Thymus (tissue), 11 donors: ENCODE measurements around the gene CDH22. TPM values are rescaled to one million over a fixed set of nuclear protein-coding genes. Genes with fewer than 3 reads are reported as not detected.

Source experiments
- DNase-seq, 9 donors: peaks; one replicate each; pipeline ENCODE4 v3.0.0-alpha.2; 2013; ENCODE audit warnings: low spot score in 9 of 9, low read depth in 6 of 9, missing footprints in 1 of 9
- H3K27ac ChIP-seq, 2 donors: one replicate each; pipeline ENCODE4 v1.5.1; 2013; ENCODE audit warnings: control low read depth in 1 of 2, low read depth in 1 of 2, low read length in 1 of 2, mild to moderate bottlenecking in 1 of 2, moderate library complexity in 1 of 2
- H3K27me3 ChIP-seq, 2 donors: one replicate each; pipeline ENCODE4 v1.5.1; 2013; ENCODE audit warnings: low read length in 1 of 2; ENCODE audit not compliant: control insufficient read depth in 2 of 2, insufficient read depth in 1 of 2
- H3K36me3 ChIP-seq, 2 donors: one replicate each; pipeline ENCODE4 v1.5.1; 2013; ENCODE audit warnings: low read length in 1 of 2, mild to moderate bottlenecking in 1 of 2, moderate library complexity in 1 of 2; ENCODE audit not compliant: control insufficient read depth in 2 of 2, insufficient read depth in 2 of 2
- H3K4me1 ChIP-seq, 2 donors: one replicate each; pipeline ENCODE4 v1.5.1; 2013; ENCODE audit warnings: low read length in 2 of 2; ENCODE audit not compliant: control insufficient read depth in 2 of 2, insufficient read depth in 2 of 2
- H3K4me3 ChIP-seq, 2 donors: one replicate each; pipeline ENCODE4 v1.5.1; 2013; ENCODE audit warnings: low read length in 2 of 2, control low read depth in 1 of 2, mild to moderate bottlenecking in 1 of 2
- H3K9me3 ChIP-seq, 2 donors: one replicate each; pipeline ENCODE4 v1.5.1; 2013; ENCODE audit warnings: low read length in 1 of 2, mild to moderate bottlenecking in 1 of 2; ENCODE audit not compliant: control insufficient read depth in 2 of 2, insufficient read depth in 1 of 2
- WGBS: extraction: QIAGEN DNeasy Blood & Tissue Kit; methylation state at CpG from one replicate; pipeline ENCODE4 v1.1.7; 2013; 5-methylcytosine and 5-hydroxymethylcytosine counted together
- polyA plus RNA-seq: library from polyadenylated mRNA; stranded (reverse); fragments of 200-250 nt; gene quantifications from one replicate; pipeline ENCODE4 v1.2.3, GENCODE V29; 2013
- total RNA-seq: library from RNA; stranded (reverse); fragments of 120-200 nt; gene quantifications from one replicate; pipeline ENCODE4 v1.2.4, GENCODE V29; 2013
- donor health status: healthy.

The CDH22 gene
- total and polyA plus RNA-seq, 2 donors, result 0.05 to 0.11 TPM

DNA sequence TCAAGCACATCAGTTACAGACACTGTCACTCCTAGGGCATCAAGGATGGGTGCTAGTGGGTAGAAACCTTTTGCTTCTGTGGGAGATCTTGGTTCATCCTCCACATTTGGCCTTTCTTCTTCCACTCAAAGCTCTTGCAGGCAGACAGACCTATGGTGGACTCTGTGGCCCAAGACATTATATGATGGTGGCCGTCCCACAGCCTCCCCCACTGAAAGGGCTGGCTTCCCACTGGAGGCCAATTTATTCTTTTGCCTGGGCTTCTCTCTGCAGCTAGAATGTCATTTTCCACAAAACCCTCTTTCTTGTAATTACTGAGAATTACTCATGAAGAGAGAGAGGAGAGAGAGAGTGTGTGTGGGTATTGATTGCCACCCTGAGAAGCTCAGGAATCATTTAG lies 146.4 kb downstream of the CDH22 start:
- 95% methylated on average over 1 of the region's 1 CpG for WGBS
- no peaks in the 10 kb centered on the region for H3K9me3 ChIP-seq
- no peak overlapping the region for H3K27ac ChIP-seq
- no peak for DNase-seq
- no peaks in the 10 kb centered on the region for H3K4me1 ChIP-seq
- H3K27me3 ChIP-seq, result peaks cover 0 to 5% of the 10 kb centered on the region in 2 donors
- no peaks in the 10 kb centered on the region for H3K36me3 ChIP-seq
- no peak overlapping the region for H3K4me3 ChIP-seq

DNA sequence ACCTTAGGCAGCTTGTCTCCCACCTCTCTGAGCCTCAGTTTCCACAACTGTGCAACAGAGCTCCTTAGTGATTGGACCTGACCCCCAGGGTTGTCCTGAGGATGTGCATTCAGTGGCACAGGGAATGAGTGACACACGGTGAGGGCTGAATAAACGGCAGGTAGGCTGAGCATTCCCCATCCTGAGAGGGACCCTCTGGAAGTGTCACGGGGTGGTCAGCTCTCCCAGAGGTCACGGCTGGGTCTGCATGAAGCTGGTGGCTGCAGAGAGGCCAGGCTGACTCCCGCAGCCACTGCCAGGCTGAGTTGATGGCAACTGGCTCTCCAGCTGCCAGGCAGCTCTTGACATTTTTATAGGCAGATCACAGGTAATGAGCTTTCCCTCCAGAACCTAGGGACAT lies 147.6 kb downstream of the CDH22 start:
- no peaks in the 10 kb centered on the region for H3K4me1 ChIP-seq
- H3K9me3 ChIP-seq, result no peaks in the 10 kb centered on the region
- H3K36me3 ChIP-seq, result no peaks in the 10 kb centered on the region
- WGBS, result 80% methylated on average over 5 of the region's 5 CpGs
- H3K27me3 ChIP-seq, result peaks cover 0 to 5% of the 10 kb centered on the region in 2 donors
- H3K27ac ChIP-seq, result no peak overlapping the region
- DNase-seq, result no peak
- H3K4me3 ChIP-seq, result no peak overlapping the region

DNA sequence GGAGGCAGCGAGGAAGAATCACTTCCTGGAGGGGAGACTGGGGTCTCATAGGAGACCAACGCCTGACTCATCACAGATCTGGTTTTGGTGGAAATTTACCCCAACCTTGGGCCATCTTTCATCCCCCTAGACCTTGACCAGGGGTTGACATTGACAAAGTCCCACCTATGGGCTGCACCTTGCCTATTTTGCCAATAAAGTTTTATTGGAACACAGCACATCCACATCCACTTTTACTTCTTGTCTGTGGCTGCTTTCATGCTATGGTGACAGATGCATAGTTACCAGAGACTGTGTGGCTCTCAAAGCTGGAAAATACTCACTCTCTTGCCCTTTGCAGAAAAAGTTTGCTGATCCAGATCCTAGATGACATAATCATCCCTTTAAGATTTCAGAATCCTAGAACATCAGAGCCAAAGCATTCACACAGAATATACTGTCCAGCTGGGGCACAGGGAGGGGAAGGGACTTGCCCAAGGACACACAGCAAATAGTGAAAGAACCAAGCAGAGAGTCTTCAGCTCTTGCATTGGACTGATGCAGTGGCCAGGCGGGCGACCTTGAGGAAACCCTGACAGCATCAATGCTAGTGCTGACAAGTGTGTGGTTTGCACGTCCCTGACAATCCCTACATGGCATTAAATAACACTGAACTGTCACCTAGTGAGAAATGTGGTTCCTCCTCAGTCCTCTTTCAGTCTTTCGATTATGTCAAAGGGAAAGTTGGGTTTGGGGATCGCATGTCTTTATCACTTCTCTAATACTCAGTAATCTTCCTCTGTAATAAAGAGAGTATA lies 149.0 kb downstream of the CDH22 start:
- WGBS, result 66% methylated on average over 7 of the region's 7 CpGs
- Histone ChIP-seq H3K4me1 (no peaks in the 10 kb centered on the region), H3K27ac (no peak overlapping the region), H3K27me3 (peaks cover 0 to 6% of the 10 kb centered on the region in 2 donors), H3K9me3 (no peaks in the 10 kb centered on the region), H3K36me3 (no peaks in the 10 kb centered on the region), H3K4me3 (no peak overlapping the region)
- no peak for DNase-seq

DNA sequence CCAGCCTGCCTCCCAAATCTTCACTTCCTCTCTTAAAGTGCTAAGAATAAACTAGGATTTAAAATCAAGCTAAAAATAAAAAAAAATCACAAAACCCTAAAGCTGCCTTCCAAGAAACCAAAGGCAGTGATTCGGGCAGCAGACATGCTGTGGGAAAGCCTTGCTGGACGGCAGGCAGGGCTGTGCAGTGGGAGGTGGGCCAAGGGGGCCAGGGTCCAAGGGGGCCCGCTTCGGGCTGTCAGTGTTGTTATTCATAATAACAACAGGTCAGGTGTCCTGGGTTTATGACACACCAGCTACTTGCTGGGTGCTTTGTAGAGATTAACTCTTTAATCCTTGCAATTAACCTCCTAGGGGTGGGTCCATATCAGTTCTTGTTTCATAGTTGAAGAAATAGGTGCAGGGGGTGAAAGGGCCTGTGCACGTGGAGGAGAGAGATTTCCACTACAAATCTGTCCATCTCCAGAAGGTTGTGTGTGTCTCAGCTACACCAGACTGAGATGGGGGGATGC lies 149.8 kb downstream of the CDH22 start:
- 60% methylated on average over 5 of the region's 5 CpGs for WGBS
- DNase-seq, result no peak
- Histone ChIP-seq H3K36me3 (no peaks in the 10 kb centered on the region), H3K4me3 (no peak overlapping the region), H3K4me1 (no peaks in the 10 kb centered on the region), H3K27ac (no peak overlapping the region), H3K27me3 (peaks cover 0 to 11% of the 10 kb centered on the region in 2 donors), H3K9me3 (no peaks in the 10 kb centered on the region)

DNA sequence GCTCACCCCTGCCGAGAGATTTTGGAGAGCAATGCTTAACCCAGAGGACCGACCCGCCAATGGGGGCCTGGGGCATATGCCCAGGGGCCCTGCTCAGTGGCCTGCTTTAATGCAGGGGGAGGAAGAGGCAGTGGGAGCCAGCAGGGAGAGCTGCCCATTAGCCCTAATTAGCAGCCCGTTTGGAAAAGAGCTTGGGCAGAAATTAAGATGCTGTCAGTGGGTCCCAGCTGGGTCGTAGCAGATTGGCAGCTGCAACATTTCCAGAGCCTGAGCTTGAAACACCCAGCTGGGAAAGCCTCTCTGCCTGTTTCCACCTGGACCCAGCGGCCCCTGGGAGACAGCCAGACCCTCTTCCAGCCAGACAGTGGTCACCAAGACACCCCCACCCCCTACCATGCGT lies 150.7 kb downstream of the CDH22 start:
- H3K27ac ChIP-seq, result no peak overlapping the region
- H3K4me3 ChIP-seq, result no peak overlapping the region
- no peaks in the 10 kb centered on the region for H3K9me3 ChIP-seq
- WGBS, result 77% methylated on average over 7 of the region's 7 CpGs
- no peak for DNase-seq
- H3K4me1 ChIP-seq, result no peaks in the 10 kb centered on the region
- no peaks in the 10 kb centered on the region for H3K36me3 ChIP-seq
- peaks cover 0 to 15% of the 10 kb centered on the region in 2 donors for H3K27me3 ChIP-seq

DNA sequence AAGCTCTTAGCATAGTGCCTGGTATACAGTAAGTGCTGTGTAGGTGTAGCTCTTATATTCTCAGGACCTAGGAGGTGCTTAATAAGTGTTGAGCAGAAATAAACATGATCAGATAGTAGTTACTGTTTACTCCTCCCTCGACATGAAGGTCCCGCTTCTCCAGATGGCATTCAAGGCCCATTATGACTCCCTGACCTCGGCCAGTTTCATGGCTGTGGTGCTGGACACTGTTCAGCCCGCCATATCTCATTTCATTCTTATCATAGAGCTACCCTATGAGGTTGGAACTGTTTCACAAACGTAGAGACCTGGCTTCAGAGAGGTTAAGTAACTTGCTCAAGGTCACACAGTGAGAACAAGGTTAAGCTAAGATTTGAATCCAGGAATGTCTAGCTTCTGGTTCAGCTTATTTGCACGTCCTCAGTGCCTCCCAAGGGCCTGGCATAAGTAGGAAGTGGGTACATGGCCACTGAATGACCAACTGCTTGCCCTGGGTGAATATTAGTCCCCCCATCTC lies 151.2 kb downstream of the CDH22 start:
- DNase-seq, result no peak
- WGBS, result 86% methylated on average over 6 of the region's 6 CpGs
- Histone ChIP-seq H3K4me1 (no peaks in the 10 kb centered on the region), H3K36me3 (no peaks in the 10 kb centered on the region), H3K9me3 (no peaks in the 10 kb centered on the region), H3K4me3 (no peak overlapping the region), H3K27ac (no peak overlapping the region), H3K27me3 (peaks cover 0 to 15% of the 10 kb centered on the region in 2 donors)

DNA sequence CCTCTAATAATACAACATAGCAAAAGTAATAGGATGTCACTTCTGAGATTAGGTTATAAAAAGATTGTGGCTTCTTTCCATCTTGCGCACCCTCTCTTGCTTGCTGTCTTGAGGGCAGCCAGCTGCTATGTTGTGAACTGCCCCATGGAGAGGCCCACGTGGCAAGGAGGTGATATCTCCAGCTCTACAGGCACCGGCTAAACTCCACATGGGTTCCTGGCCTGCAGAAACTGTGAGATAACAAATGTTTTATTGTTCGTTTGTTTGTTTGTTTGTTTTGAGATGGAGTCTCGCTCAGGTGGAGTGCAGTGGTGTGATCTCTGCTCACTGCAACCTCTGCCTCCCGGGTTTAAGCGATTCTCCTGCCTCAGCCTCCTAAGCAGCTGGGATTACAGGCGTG lies 152.2 kb downstream of the CDH22 start:
- Histone ChIP-seq H3K4me3 (no peak overlapping the region), H3K9me3 (no peaks in the 10 kb centered on the region), H3K36me3 (no peaks in the 10 kb centered on the region), H3K27ac (no peak overlapping the region), H3K4me1 (no peaks in the 10 kb centered on the region), H3K27me3 (peaks cover 0 to 15% of the 10 kb centered on the region in 2 donors)
- no peak for DNase-seq
- 59% methylated on average over 8 of the region's 8 CpGs for WGBS

DNA sequence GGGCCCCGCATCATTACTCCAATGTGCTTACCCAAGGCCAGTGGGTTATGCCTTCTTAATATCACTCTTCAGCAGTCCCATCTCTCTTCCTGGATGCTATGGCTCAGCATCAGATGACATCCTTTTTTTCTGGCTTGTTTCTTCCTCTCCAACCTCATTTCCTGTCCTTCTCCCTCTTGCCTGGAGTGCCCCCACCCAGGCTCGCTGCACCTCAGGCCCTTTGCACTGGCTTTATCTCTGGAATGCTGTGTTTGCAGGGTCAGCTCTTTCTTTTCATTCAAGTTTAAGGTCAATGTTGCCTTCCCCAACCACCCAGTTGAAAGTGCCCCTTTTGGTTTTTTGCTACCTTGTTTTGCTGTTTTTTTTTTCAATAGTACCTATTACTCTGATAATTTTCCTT lies 153.5 kb downstream of the CDH22 start:
- no peak for DNase-seq
- Histone ChIP-seq H3K27ac (no peak overlapping the region), H3K36me3 (no peaks in the 10 kb centered on the region), H3K4me3 (no peak overlapping the region), H3K27me3 (peaks cover 0 to 15% of the 10 kb centered on the region in 2 donors), H3K9me3 (no peaks in the 10 kb centered on the region), H3K4me1 (no peaks in the 10 kb centered on the region)
- 87% methylated on average over 2 of the region's 2 CpGs for WGBS

DNA sequence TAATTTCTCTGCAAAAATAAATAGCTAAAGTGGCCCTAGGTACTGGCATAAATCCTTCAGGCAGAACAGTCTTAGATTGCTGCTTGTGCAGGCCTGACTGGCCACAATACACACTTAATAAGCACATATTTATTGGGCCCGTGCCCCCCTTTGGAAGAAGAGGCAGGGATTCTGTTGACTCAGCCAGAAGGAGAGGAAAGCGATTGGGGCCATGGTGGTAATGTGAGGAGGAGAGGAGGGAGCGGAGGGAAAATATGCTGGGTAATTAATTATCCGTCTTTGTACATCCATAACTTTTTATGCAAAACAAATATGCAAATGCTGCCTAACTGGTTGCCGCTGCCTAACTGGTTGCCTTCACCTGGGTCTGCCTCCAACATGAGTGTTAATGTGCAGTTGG lies 154.0 kb downstream of the CDH22 start:
- no peaks in the 10 kb centered on the region for H3K36me3 ChIP-seq
- peaks cover 0 to 15% of the 10 kb centered on the region in 2 donors for H3K27me3 ChIP-seq
- H3K27ac ChIP-seq, result no peak overlapping the region
- DNase-seq, result no peak
- 94% methylated on average over 5 of the region's 5 CpGs for WGBS
- H3K9me3 ChIP-seq, result no peaks in the 10 kb centered on the region
- H3K4me1 ChIP-seq, result no peaks in the 10 kb centered on the region
- no peak overlapping the region for H3K4me3 ChIP-seq
